HG03139 (cell line): ENCODE measurements around the gene TREML2.
"Not testable (repeated sequence)": the region's sequence is repeated elsewhere in the genome, so short reads cannot be mapped to it uniquely, and the experiment has no call there.

ENCODE experiments used
- ATAC-seq: cut with Tn5 transposase; IDR thresholded peaks from one replicate; pipeline ENCODE4 v1.9.1; 2021; ENCODE audit not compliant: unreplicated experiment

The TREML2 gene

DNA sequence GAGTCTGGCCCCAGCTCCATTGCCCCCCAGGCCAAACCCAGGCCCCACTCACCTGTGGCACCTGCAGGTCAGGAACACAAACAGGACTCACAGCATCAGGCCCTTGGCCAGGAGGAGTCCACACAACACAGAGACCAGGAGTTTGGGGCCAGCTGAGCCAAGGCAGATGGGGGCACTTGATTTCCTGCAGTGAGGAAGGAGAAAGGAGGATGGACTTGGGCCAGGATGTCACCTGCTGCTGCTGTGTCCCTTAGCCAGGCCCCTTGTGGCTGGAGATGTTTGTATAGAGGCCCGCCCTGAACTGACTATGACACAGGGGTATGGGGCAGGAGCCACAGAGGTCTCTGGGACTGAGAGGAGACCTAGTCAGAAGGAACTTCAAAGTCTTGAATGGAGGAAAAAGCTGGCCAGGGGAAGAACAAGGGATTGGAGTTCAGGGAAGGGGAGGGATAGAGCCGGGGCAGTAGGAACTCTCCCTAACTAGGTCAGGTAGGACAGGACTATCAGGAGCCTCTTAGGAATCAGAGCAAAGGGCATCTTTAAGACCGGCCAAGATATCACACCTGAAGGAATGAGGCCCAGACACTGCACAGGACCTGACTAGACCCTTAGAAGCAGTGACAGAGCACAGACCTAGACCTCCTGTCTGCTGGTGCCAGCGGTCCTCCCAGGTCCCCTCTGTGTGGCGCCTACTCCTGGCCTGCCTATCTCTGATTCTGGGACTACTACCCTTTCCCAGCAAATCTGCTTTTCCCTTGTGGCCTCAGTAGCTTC lies 8.8 kb upstream of the TREML2 start:
- ATAC-seq: no peak

DNA sequence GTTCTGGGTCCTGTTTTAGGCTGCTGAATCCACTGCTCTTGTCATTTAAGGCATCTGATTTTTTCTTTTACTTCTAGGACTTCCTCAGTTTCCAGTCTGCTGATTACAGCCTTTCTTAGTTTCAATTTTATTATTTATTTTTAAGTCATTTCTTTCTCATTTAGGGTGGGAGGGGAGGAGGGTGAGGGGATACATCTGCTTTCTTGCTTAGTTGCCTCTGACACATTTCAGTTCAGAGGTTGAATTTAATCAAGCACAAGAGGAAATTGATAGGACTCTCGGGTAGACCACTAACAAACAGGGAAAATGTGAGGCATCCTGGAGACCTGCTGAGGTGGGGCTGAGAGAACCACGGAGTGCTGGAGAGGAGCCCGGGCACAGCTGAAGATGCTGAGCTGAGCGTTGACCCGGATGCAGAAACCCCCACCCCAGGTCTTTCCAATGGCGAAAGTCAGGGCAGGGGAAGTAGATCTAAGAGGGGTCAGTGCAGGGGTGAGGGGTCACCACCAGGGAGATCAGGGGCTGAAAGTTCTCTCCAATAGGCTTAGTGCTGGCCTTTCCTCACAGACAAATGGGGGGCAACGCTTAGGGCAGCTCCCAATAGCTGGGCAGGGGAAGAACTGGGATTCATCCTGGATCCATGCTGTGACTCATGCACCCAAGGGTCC lies 7.6 kb upstream of the TREML2 start:
- ATAC-seq: no peak

DNA sequence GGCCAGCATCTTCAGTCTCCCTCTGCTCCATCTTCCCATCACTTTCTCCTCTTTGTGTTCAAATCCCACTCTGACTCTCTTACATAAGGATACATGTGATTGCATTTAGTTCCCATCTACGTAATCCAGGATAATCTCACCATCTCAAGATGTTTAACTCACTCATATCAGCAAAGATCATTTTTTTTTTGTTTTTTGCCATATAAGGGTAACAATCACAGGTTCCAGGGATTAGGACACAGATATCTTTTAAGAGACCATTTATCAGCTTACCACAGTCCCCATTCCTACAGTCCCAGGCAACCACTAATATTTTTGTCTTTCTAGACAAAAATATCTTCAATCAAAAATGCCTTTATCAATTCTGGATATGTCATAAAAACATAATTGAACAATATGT lies 3.2 kb upstream of the TREML2 start:
- ATAC-seq: no peak

DNA sequence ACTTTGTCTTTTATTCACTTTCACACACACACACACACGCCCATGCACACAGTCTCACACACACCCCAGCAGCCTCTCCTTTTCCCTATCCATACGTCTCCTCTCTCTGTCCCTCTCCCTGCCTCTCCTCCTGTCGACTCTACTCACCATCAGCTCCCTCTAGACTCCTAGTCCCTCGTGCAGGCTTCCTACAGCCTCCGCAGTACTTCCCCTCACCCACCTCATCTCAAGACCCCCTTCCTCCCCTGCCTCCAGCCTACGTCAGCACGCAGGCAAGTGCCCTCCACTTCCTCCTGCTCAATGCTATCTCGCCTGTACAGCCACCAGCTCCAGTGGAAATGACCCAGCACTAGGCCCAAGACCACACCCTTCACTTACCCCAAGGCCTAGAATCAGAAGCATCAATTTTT lies 820 bp upstream of the TREML2 start:
- no peak for ATAC-seq

DNA sequence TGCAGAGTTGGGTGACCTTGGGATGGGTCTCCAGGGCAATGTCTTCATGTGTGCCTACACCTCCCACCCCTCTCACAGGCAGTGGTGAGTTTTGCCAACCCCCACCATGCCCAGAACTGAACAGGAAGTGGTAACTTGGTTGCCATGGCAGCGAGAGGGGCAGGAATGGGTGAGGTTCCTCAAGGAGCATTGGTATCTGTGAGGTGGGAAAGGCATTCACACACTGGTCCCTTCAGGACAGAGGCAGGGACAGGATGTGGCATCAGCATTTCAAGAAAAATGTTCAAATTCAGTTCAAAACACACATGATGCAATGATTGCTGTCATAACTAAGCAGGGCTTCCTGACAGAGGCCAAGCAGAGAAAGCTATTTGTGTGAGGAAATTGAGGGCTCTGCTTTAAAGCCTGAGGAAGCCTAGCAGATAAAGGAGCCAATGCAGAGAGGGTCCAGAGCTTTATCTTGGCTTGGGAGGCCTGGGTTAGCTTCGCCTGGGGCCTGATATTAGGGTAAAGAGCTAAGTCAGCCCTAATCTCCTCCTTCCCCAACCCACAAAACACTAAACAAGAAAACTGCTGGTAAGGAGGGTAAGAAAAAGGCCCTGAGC lies 551 bp downstream of the TREML2 start:
- ATAC-seq: peak; percentile 29

DNA sequence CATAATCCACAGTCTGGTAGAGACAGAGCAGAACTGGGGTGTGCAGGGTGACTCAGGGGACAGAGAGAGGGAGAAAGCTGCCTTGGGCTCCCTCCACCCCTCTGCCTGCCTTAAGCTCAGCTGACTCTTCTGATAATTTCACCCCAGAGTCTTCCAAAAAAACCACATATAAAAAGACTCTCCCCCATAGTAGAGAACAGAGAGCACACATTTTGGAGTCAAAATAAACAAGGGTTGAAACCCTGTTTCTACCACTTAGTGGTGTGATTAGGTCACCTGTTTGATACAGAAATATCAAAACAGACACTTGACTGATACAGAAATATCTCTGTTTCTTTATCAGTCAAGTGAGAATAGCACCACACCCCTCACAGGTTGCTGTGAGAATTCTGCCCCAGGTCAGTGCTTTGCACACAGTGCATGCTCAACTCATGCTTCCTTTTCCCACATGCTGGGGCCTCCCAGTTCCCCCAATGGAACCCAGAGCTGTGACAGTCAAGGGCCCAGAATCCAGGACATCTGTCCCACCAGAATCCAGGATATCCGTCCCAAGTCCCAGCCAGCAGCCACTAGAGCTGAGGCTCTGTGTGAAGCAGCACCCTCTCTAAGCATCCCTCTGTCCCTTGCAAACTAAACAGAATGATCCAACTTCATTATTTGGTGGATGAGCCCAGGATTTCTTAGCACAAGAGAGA lies 1.2 kb downstream of the TREML2 start:
- ATAC-seq: peak; percentile 45

DNA sequence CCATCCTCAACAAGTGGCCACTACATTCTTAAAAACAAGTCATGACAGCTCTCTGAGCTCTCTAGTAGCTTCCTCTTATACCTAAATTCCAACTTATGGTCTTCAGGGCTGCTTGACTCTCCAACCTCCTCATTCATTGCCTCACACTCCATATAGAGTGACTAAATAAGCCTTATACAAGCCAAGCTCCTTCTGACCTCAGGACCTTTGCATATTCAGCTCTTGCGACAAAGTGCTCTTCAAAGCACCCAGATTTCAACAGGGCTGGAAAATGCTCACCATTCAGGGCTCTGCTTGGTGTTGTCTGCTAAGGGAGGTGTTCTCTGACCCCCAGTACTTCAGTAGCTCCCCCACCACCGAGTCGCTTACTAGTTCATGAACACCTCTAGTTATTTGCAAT lies 3.7 kb downstream of the TREML2 start:
- ATAC-seq: no peak

DNA sequence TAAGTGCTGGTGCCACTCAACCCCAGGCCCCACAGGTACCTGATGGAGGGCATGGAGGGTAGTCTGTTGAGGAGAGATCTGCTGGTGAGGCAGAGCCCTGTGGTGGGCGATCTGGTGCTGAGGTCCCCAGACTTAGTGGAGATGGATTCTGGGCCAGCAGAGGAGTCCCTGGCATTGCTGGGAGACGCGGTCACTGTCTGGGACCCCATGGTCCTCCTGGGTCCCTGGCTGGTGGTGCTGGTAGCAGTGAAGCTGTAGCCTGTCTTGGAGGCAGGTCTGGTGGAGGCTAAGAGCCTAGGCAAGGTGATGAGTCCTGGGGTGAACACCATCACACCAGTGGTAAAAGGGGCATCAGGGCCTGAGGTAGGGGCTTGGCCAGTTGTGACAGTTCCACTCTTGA lies 6.6 kb downstream of the TREML2 start:
- ATAC-seq: no peak

DNA sequence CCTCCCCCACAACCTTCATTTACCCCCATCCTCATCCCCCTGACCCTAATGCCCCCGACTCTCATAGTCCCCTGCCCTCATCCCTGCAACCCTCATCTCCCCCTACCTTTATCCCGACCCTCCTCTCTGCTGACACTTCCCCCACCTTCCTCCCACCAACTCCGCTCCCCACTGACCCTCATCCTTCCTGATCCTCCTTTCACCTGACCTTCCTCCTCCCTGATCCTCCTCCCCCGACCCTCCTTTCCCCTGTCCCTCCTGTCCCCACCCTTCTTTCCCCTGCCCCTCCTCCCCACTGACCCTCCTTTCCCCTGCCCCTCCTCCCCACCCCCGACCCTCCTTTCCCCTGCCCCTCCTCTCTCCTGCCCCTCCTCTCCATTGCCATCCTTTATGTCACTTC lies 7.1 kb downstream of the TREML2 start:
- ATAC-seq: no peak

DNA sequence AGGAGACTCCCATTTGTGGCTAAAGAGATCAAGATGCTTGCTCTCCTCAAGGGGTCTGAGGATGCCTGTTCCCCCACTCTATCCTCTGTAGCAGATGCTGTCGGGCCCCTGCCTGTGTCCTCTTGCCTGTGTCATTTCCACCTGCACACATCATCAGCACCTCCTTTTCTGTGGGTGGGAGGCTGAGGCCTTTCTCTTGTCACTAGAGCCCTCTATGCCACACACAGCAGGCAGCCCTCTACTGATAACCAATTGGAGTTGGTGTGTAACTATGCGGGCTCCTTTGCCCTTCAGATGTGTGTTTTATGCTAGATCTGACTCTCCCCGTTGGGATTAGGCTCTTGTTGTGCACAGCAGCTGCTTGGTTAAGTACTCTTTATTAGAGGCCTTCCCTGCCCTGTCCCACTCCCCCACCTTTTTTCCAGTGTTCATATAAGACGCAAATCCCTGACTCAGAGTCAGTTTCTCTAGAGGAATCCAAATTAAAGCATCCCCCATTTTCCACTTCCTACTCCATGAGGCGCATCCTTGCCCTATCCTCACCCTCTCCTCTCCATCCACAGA lies 7.7 kb downstream of the TREML2 start:
- no peak for ATAC-seq

DNA sequence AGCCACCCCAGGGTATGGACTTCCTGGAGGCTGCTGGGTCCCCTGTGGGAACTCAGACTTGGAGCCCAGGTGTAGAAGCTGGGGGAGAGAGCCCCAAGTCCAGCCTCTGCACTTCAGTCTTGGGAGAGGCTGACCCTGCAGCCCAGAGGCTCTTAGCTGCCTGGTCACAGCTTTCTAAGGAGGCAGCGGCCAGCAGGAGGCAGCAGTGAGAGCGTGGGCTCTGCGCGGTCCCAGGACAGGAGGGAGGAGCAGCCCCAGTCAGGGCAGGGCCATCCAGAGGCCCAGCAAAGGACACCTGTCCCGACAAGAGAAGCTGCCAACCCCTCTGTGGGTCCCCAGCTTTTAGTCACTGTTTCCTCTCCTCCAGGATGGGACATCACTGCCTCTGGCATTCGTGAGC lies 9.4 kb downstream of the TREML2 start:
- no peak for ATAC-seq

DNA sequence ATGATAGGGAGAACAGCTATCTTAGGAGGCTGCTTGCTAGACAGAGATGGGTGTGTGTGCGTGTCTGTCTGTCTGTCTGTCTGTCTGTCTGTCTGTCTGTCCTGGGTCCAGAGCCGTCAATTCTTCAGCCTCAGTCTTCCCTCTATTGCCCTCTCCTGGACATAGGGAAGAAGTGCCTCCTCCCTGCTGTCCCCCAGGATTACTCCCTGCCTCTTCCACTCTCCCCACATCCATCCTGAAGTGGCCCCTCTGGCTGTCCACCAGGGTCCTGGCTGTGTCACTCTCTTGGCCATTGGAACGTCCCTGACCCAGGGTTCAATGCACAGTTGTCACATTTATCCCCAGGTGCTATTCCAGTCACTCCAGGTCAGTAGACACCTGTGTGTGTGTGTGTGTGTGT lies 10.2 kb downstream of the TREML2 start:
- no peak for ATAC-seq

DNA sequence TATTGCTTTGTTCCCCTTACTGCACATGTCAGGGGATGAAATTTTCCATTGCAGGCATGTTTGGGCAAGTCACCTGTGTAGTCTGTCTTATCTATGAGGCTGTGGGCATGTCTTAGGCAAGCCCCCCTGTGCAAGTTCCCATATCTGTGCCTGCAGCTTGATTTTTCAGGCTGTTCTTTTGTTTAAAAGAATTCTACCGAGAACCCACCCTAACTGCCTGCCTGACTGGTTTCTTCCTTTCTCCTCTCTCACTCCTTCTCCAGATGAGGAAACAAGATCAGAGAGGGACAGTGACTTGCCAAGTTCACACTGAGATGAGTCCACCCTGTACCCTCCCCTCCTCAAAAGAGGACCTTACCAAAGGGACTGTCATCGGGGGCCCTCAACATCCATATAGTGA lies 11.0 kb downstream of the TREML2 start:
- ATAC-seq: no peak

DNA sequence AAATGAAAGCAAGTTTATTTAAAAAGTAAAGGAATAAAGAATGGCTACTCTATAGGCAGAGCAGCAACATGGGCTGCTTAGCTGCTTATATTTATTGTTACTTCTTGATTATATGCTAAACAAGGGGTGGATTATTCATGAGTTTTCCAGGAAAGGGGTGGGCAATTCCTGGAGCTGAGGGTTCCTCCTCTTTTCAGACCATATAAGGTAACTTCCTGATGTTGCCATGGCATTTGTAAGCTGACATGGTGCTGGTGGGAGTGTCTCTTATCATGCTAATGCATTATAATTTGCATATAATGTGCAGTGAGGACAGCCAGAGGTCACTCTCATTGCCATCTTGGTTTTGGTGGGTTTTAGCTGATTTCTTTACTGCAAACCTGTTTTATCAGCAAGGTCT lies 11.9 kb downstream of the TREML2 start:
- ATAC-seq: not testable (repeated sequence)

DNA sequence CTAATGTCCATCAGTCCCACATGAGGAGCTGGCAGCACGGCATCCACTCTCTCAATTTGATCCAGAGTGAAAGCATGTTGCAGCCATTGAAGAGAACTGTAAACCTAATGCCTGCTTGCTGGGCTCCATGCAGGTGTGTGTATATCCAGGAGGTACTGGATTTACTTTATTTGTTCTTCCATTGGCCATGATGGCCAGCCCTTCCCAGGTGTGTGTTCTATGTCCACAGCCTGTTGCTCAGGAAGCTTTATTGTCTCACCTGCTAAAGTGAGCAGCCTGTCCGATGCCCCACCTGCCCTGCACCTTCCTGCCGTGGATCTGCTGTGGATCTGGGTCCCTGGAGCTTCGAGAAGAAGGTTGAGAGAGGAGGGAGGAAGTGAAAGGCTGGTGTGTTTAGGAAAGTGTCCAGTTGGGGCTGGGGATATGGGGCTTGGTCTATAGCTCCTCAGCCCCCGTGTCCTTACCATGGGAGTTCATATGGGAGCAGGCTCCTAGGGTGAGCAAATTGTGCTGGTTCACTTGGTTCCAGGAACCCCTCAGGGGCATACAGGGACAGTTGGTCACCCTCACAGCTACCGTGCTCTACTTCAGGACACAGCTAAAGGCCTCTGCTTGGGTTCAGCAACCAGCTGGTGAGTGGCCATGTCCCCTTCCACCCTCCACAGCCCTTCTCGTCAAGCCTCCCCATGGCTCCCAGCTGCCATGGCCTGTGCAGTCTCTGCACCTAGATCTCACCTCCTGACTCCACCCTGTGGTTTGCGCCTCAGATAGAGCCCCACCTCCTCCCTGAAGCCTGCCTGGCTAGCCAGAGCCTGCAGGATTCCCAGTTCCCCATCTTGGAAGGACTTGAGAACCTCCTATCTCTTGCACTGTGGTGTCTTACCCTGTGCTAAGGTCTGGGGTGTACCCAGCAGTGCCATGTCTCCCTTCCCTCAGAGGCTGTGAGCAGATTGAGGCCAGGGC lies 12.7 kb downstream of the TREML2 start:
- ATAC-seq: no peak

DNA sequence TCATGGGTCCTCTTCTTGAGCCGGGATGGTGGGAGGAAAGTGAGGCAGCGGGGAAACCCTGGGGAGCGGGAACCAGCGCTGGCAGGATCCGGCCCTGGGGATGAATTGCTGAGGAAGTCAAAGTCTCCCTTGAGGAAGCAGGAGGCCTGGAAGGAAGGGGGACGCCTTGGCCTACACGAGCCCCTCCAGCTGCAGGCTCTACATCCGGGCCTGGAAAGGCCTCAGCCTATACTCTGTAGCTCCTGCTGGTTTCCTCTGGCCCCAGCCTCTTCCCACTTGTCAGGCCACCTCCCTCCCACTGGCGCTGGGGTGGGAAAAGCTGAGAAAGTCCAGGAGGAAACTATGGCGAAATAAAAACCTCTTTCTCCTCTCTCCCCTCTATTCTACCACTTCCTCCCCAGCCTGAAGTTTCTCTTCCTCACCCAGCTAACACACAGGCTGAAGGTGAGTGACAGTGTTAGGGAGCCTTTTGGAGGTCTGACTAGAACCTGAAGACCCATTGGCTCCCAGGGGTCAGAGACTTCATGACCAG lies 14.9 kb downstream of the TREML2 start:
- ATAC-seq: no peak

DNA sequence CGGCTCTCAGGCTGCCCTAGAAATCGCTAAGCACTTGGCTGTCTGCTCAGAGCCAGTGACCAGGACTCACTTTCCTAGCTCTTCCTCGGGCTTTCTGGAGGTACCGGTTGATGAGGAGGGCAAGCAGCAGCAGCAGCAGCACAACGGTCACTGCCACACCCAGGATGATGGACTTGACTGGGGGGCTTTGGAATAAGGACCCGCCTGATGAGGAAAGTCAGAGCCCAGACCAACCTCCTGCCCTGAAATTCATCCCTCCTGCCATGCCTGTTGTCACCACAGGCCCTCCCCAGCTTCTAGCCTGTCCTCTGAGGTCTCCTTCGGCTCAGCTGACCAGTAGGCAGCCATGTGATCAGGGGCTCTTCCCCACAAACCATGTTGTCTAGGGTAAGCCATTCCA lies 16.2 kb downstream of the TREML2 start:
- ATAC-seq: no peak

DNA sequence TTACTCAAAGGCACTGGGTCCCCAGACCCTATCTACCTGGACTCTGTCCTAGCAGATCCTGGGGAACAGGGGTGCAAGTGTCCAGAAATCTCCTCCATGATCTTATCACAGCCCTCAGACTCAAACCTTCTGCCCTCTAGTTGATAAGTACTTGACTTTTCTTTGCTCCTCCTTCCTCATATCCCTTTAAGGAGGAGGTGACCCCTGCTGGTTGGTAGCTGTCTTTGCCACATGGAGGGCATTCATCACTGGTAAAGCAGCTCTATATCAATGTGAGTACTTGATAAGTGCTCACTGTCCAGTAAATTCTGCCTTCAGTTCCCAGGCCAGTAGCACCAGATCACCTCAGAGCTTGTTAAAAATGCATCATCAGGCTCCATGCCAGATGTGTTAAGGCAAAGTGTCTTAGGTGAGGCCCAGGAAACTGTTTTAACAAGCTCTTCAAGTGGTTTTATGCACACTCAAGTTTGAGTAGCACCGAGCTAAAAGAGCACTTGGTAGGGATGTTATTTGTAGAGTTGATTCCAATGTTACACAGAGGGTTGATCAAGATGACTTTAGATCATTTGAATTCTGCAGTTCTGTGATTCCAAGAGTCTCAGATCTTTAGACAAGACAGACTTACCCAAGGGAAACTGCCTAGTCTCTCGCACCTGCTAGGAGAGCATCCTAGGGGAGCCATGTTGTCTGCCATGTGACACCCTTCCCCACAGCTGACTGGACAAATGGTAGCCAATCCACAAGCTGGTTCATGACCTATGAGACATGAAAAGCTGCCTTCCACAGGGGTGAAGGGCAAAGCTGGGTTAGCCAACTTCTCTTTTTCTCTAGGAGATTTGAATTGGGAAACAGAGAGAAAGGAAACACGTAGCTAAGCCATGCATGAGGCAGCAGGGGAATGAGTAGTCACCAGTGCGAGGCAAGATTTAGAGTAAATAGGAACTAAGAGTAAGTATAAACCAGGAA lies 18.6 kb downstream of the TREML2 start:
- no peak for ATAC-seq

DNA sequence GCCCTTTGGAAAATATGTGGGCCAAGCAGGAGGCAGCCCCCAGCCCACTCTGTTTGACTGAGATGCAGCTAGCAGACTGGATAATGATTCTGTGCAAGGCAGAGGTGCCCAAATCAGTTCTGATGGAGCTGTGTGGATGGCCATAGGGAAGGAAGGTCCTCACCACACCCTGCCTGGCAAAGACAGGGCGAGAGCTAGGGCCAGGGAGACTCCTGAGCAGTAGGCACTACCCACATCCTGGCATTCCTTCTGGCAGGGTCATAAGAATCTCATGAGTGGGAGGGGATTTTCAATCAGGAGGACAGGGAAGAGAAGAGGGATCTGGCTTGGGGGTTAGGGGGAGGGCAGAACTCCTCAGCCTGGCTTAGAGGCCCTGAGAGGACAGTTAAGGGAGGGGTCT lies 19.4 kb downstream of the TREML2 start:
- ATAC-seq: no peak
